Astrocyte of the spinal cord (primary cell): Measurements from ENCODE around the gene EDA2R.

Experiments used
- DNase-seq: peaks from one replicate; pipeline ENCODE4 v3.0.0; 2011; ENCODE audit warnings: low read depth, low spot score
- H3K4me3 ChIP-seq: 2 replicates; pipeline ENCODE4 v1.5.1; 2011; ENCODE audit warnings: low read depth, mild to moderate bottlenecking, low read length, moderate library complexity
- CTCF ChIP-seq: IDR thresholded peaks from 2 replicates; pipeline ENCODE4 v1.5.1; 2012; ENCODE audit warnings: low read depth, mild to moderate bottlenecking, low read length, inconsistent platforms
- in situ Hi-C: cut with HindIII; loops from 2 replicates; pipeline ENCODE4 v1.10.0; 2017; ENCODE audit warnings: low sequenced_read_pairs

EDA2R gene

DNA sequence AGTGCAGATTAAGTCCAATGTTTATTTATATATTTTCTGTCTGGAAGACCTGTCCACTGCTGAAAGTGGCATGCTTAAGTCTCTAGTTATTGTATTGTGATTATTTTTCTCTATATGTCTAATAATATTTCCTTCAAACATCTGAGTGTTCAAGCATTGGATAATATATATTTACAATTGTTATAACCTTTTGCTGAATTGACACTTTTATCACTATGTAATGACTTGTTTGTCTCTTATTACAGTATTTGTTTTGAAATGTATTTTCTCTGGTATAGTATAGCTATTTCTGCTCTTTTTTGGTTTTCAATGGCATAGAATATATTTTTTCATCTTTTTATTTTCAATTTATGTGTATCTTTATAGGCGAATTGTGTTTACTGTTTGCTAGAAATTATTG lies 59.7 kb downstream of the EDA2R start:
- H3K4me3 ChIP-seq: no peak overlapping the region
- TF ChIP-seq CTCF: no peak
- in situ Hi-C loops: no loop called here
- no peak for DNase-seq

- DNase-seq: no peak
- no peak overlapping the region for H3K4me3 ChIP-seq
- in situ Hi-C loops: no loop called here
Observed at GRCh38 chrX:66553973-66554372, 84.9 kb downstream of the EDA2R start.

DNA sequence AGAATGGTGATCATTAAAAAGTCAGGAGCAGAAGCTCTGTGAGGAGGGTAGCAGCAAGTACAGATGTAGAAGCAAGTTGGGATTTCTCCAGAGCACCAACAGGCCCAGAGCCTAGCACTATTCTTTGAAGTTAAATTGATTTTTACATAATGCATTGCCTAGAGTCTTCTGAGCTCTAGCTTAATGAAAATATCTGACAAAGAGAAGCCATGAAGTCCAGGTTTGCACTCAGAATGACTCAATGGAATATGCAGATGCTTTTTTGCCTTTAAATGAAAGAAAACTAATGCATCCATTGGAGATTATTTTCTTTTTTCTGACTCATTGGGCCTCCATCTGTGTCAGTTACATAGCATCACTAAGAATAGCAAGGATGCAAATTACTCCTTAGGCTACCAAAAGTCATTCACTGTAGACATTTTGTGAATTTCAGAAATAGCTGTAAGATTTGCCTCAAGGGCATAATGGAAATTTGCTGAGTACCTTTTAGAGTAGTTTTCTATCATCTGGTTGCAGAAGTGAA lies 91.0 kb downstream of the EDA2R start:
- no peak overlapping the region for H3K4me3 ChIP-seq
- no peak for TF ChIP-seq CTCF
- DNase-seq: no peak
- in situ Hi-C loops: no loop called here

More at GRCh38 chrX:66553973-66554372, 84.9 kb downstream of the EDA2R start:
- TF ChIP-seq CTCF: no peak
